Coronary artery (tissue), 2 donors: Measurements from ENCODE around the gene FOXJ2.

ENCODE experiments used
- DNase-seq: peaks from one replicate; pipeline ENCODE4 v3.0.0-alpha.2; 2017; ENCODE audit warnings: low spot score
- H3K27ac ChIP-seq, 2 donors: fragments of 200-600 bp; sonication (generic); one replicate each; pipeline ENCODE4 v1.5.1; 2016 to 2019
- H3K4me3 ChIP-seq: fragments of 200-600 bp; sonication (generic); 2 replicates; pipeline ENCODE4 v1.5.1; 2016; ENCODE audit warnings: mild to moderate bottlenecking, moderate library complexity
- CTCF ChIP-seq: fragments of 200-600 bp; sonication (generic); IDR thresholded peaks from one replicate; pipeline ENCODE4 v1.5.1; 2019; ENCODE audit warnings: antibody characterized with exemption

The FOXJ2 gene

GRCh38 chr12:8096281-8096915 lies 63.9 kb downstream of the FOXJ2 start:
- H3K27ac ChIP-seq = no peak overlapping the region

GRCh38 chr12:8099235-8099634 lies 66.7 kb downstream of the FOXJ2 start:
- DNase-seq = no peak
- H3K27ac ChIP-seq = no peak overlapping the region
- no peak overlapping the region for H3K4me3 ChIP-seq
- TF ChIP-seq CTCF = no peak

More at GRCh38 chr12:8096281-8096915, 63.9 kb downstream of the FOXJ2 start:
- no peak overlapping the region for H3K4me3 ChIP-seq
- TF ChIP-seq CTCF = no peak
- no peak for DNase-seq
